HepG2 (cell line): ENCODE data around the gene AHNAK. TPM values are rescaled to one million over a fixed set of nuclear protein-coding genes. Genes with fewer than 3 reads are reported as not detected.

Source experiments
- ATAD3A ChIP-seq: sonication (generic); formaldehyde crosslinking; IDR thresholded peaks from 2 replicates; pipeline ENCODE4 v1.4.0; 2020; ENCODE audit warnings: missing genetic modification reagents
- BCL3 ChIP-seq: sonication (generic); formaldehyde crosslinking; IDR thresholded peaks from 2 replicates; pipeline ENCODE4 v1.5.1; 2020; ENCODE audit warnings: mild to moderate bottlenecking, missing genetic modification reagents, moderate library complexity
- FOXA3 ChIP-seq: IDR thresholded peaks from 2 replicates; pipeline ENCODE4 v1.6.1; 2016; ENCODE audit warnings: missing genetic modification reagents, missing compliant biosample characterization
- KAT8 ChIP-seq: IDR thresholded peaks from 2 replicates; pipeline ENCODE4 v1.6.1; 2016; ENCODE audit warnings: missing genetic modification reagents, missing compliant biosample characterization
- MLXIP ChIP-seq: sonication (generic); formaldehyde crosslinking; IDR thresholded peaks from 2 replicates; pipeline ENCODE4 v1.9.0; 2021; ENCODE audit warnings: missing genetic modification reagents, borderline replicate concordance
- MTF1 ChIP-seq: sonication (generic); formaldehyde crosslinking; IDR thresholded peaks from 2 replicates; pipeline ENCODE4 v1.5.0; 2020; ENCODE audit warnings: missing genetic modification reagents
- PREB ChIP-seq: sonication (generic); formaldehyde crosslinking; IDR thresholded peaks from 2 replicates; pipeline ENCODE4 v1.4.0; 2020; ENCODE audit warnings: missing genetic modification reagents
- RBFOX2 ChIP-seq: fragments of 200-400 bp; formaldehyde crosslinking; IDR thresholded peaks from 2 replicates; pipeline ENCODE4 v1.6.1; 2017; ENCODE audit warnings: low read depth, mild to moderate bottlenecking, low read length
- REL ChIP-seq: sonication (generic); formaldehyde crosslinking; conservative IDR thresholded peaks from 2 replicates; pipeline ENCODE4 v1.8.0; 2022; ENCODE audit warnings: mild to moderate bottlenecking, missing genetic modification reagents, moderate library complexity
- RFXAP ChIP-seq: sonication (generic); formaldehyde crosslinking; IDR thresholded peaks from 2 replicates; pipeline ENCODE4 v1.4.0; 2020; ENCODE audit warnings: missing genetic modification reagents, borderline replicate concordance
- SALL2 ChIP-seq: sonication (generic); formaldehyde crosslinking; IDR thresholded peaks from 2 replicates; pipeline ENCODE4 v1.8.1; 2023; ENCODE audit warnings: mild to moderate bottlenecking, missing genetic modification reagents, inconsistent platforms
- ZFP36 ChIP-seq: fragments of 150-350 bp; IDR thresholded peaks from 2 replicates; pipeline ENCODE4 v1.6.1; 2018; ENCODE audit warnings: borderline replicate concordance, low read length, low read depth; ENCODE audit not compliant: partially characterized antibody
- ZNF552 ChIP-seq: sonication (generic); formaldehyde crosslinking; IDR thresholded peaks from 2 replicates; pipeline ENCODE4 v1.9.0; 2022; ENCODE audit warnings: missing genetic modification reagents, mild to moderate bottlenecking, borderline replicate concordance
- ZNF678 ChIP-seq: sonication (generic); formaldehyde crosslinking; IDR thresholded peaks from 2 replicates; pipeline ENCODE4 v1.4.0; 2020; ENCODE audit warnings: mild to moderate bottlenecking, missing genetic modification reagents
- ZNF710 ChIP-seq: sonication (generic); formaldehyde crosslinking; IDR thresholded peaks from 2 replicates; pipeline ENCODE4 v1.5.0; 2020; ENCODE audit warnings: mild to moderate bottlenecking, missing genetic modification reagents, borderline replicate concordance
- ZNF850 ChIP-seq: sonication (generic); formaldehyde crosslinking; conservative IDR thresholded peaks from 2 replicates; pipeline ENCODE4 v1.9.0; 2021; ENCODE audit warnings: mild to moderate bottlenecking, missing genetic modification reagents
- polyA plus RNA-seq, 8 experiments: library from polyadenylated mRNA; depleted of rRNA in 3 of 8; stranded (reverse) in 7 of 8; unstranded in 1 of 8; fragments of >200 nt; fragmentation: Illumina TruSeq in 4 of 8; extraction: Trizol in 4 of 8; gene quantifications; 2 replicates each; pipeline versions ENCODE4 v1.2.1 to v1.2.3, GENCODE V29; 2011 to 2016; ENCODE audit warnings: low read depth in 4 of 8, missing spikeins in 1 of 8, mixed read lengths in 1 of 8; ENCODE audit not compliant: insufficient read depth in 1 of 8
- total RNA-seq, 5 experiments: library from RNA; depleted of rRNA; stranded (reverse); fragments of >200 nt; fragmentation: Illumina TruSeq; extraction: Trizol; gene quantifications; 2 replicates each; pipeline ENCODE4 v1.2.3, GENCODE V29; 2016; ENCODE audit warnings: low read depth in 1 of 5
- TF ChIP-seq, protein P1 (sequence below): IDR thresholded peaks from 2 replicates; pipeline ENCODE4 v1.6.1; 2016
- TF ChIP-seq, protein P2 (sequence below): sonication (generic); formaldehyde crosslinking; IDR thresholded peaks from 2 replicates; pipeline ENCODE4 v1.8.0; 2022; ENCODE audit warnings: low read depth, missing genetic modification reagents

AHNAK gene
- total and polyA plus RNA-seq, 2 of the 13 experiments (the other 11 are each of a cell fraction or from before 2014, with no cell fraction given): 23.4 to 25.0 TPM

DNA sequence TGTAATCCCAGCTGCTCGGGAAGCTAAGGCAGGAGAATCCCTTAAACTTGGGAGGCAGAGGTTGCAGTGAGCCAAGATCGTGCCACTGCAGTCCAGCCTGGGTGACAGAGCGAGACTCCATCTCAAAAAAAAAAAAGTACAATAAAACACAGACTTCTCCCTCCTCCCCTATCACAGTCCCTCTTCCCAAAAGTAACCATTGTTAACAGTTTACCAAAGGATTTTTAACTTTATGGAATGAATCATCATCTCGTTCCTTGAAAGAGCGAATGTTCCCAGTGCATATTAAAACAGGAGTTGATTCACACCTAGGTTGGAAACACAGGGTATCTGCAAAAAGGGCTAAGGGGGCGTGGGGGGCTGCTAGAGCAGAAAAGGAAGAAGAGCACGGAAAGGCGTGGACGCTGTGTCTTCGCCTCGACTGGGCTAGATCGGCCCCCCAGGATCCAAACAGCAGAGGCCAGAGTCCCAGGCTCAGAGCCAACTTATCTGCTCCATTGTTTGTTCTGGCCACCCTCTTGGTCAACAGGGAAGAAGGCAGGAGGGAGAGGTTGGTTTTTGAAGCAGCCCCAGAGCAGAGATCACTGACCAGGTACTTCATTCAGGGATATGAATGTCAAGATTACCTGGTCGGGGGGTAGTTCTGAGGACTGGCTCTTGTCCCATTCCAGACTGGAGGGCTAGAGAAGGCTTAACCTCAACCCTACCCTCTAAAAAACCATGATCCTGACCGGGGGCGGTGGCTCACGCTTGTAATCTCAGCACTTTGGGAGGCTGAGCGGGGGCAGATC lies 2.1 kb upstream of the AHNAK start (continued):
- TF ChIP-seq MLXIP (no peak), ZNF552 (no peak), ZNF678 (no peak), MTF1 (CRISPR knock-in tag) (no peak), ZNF710 (CRISPR knock-in tag) (no peak), RFXAP (no peak), KAT8 (CRISPR knock-in tag) (0 out of 2 replicates have a peak, but pooled peaks have one; percentile 60), SALL2 (CRISPR knock-in tag) (peak; percentile 50; the same call in 1 of the 2 replicates), PREB (CRISPR knock-in tag) (no peak), ZFP36 (no peak), RBFOX2 (no peak), BCL3 (CRISPR knock-in tag) (0 out of 2 replicates have a peak, but pooled peaks have one; percentile 16), ZNF850 (CRISPR knock-in tag) (no peak), ATAD3A (no peak), FOXA3 (CRISPR knock-in tag) (peak; percentile 94), REL (CRISPR knock-in tag) (no peak)
- TF ChIP-seq, protein P1, sequence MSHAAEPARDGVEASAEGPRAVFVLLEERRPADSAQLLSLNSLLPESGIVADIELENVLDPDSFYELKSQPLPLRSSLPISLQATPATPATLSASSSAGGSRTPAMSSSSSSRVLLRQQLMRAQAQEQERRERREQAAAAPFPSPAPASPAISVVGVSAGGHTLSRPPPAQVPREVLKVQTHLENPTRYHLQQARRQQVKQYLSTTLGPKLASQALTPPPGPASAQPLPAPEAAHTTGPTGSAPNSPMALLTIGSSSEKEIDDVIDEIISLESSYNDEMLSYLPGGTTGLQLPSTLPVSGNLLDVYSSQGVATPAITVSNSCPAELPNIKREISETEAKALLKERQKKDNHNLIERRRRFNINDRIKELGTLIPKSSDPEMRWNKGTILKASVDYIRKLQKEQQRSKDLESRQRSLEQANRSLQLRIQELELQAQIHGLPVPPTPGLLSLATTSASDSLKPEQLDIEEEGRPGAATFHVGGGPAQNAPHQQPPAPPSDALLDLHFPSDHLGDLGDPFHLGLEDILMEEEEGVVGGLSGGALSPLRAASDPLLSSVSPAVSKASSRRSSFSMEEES: no peak
- TF ChIP-seq, protein P2, sequence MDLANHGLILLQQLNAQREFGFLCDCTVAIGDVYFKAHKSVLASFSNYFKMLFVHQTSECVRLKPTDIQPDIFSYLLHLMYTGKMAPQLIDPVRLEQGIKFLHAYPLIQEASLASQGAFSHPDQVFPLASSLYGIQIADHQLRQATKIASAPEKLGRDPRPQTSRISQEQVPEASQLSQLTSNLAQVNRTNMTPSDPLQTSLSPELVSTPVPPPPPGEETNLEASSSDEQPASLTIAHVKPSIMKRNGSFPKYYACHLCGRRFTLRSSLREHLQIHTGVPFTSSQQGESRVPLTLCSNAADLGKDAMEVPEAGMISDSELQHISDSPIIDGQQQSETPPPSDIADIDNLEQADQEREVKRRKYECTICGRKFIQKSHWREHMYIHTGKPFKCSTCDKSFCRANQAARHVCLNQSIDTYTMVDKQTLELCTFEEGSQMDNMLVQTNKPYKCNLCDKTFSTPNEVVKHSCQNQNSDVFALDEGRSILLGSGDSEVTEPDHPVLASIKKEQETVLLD (CRISPR knock-in tag): no peak
